HepG2 (cell line): ENCODE data around the gene PGS1. TPM values are rescaled to one million over a fixed set of nuclear protein-coding genes. Genes with fewer than 3 reads are reported as not detected.
A peak's percentile ranks its signal among the peaks of the same experiment; 100 is the strongest.

Source experiments
- ATAC-seq: fragments of 200-7000 bp; cut with Tn5 transposase; 3 replicates; pipeline ENCODE4 v1.9.1; 2020; ENCODE audit warnings: mild to moderate bottlenecking, moderate library complexity
- BruUV-seq: library from RNA; stranded (reverse); fragments of 400-500 nt; replicated peaks from 2 replicates; lab custom pipeline; 2021; lab: Mats Ljungman, UMichigan
- CTCF ChIA-PET: fragments of 300-600 bp; formaldehyde crosslinking; extraction: SDS; loops from one replicate; lab custom pipeline; 2021; ENCODE audit warnings: low total read pairs, inconsistent platforms, low intra/inter-chr PET ratio; lab: Yijun Ruan, JAX
- POLR2A ChIA-PET: fragments of 350-600 bp; sonication (Branson Sonifier 250); formaldehyde crosslinking; loops from one replicate; lab custom pipeline; 2020; ENCODE audit warnings: antibody characterized with exemption, inconsistent platforms; lab: Yijun Ruan, JAX
- DNase-seq: peaks from one replicate; pipeline ENCODE4 v3.0.0-alpha.2; 2015; ENCODE audit warnings: low spot score
- FAIRE-seq: peaks from 3 replicates; lab custom pipeline; 2011; peaks lifted over from hg19 to GRCh38; lab: Jason Lieb, UNC
- H2AFZ ChIP-seq: one replicate; pipeline ENCODE4 v1.6.1; 2011; ENCODE audit warnings: low read length, inconsistent platforms
- H3K27ac ChIP-seq: fragments of 300-600 bp; 3 replicates; pipeline ENCODE4 v1.8.0; 2011; ENCODE audit warnings: mixed run types, mild to moderate bottlenecking, mixed read lengths, low read length, inconsistent platforms; ENCODE audit not compliant: insufficient read depth; ENCODE audit errors: extremely low read length
- H3K27me3 ChIP-seq, 2 experiments: fragments of 200-600 bp in 1 of 2; 2 replicates in 1 of 2; 3 replicates in 1 of 2; pipeline versions ENCODE4 v1.6.0 to v1.8.0; 2011; ENCODE audit warnings: low read length in 2 of 2, mild to moderate bottlenecking in 2 of 2, moderate library complexity in 2 of 2, inconsistent platforms in 1 of 2; ENCODE audit not compliant: insufficient read depth in 2 of 2, control insufficient read depth in 1 of 2
- H3K36me3 ChIP-seq, 2 experiments: fragments of 200-600 bp in 1 of 2; replicated peaks in 1 of 2; 2 replicates in 1 of 2; 3 replicates in 1 of 2; pipeline versions ENCODE4 v1.5.1 to v1.8.0; 2011; ENCODE audit warnings: low read length in 2 of 2, inconsistent platforms in 1 of 2; ENCODE audit not compliant: insufficient read depth in 2 of 2, control insufficient read depth in 1 of 2
- H3K4me1 ChIP-seq: 2 replicates; pipeline ENCODE4 v1.5.1; 2012; ENCODE audit warnings: low read length, inconsistent platforms; ENCODE audit not compliant: insufficient read depth
- H3K4me2 ChIP-seq: 2 replicates; pipeline ENCODE4 v1.6.0; 2011; ENCODE audit warnings: low read depth, low read length, inconsistent platforms
- H3K4me3 ChIP-seq, 3 experiments: fragments of 200-600 bp in 1 of 3; sonication (generic), shearing (Covaris generic) in 1 of 3; replicated peaks in 1 of 3; 2 replicates each; pipeline ENCODE4 v1.5.1; 2011 to 2016; ENCODE audit warnings: low read length in 3 of 3, inconsistent platforms in 2 of 3, low read depth in 2 of 3, mild to moderate bottlenecking in 2 of 3, control low read depth in 1 of 3, mixed read lengths in 1 of 3; ENCODE audit not compliant: insufficient read depth in 1 of 3
- H3K79me2 ChIP-seq: one replicate; pipeline ENCODE4 v1.6.1; 2011; ENCODE audit warnings: low read length, inconsistent platforms; ENCODE audit not compliant: insufficient read depth
- H3K9ac ChIP-seq: 2 replicates; pipeline ENCODE4 v1.6.0; 2011; ENCODE audit warnings: mild to moderate bottlenecking, low read depth, low read length, inconsistent platforms; ENCODE audit not compliant: insufficient read depth
- H3K9me3 ChIP-seq: 2 replicates; pipeline ENCODE4 v1.5.1; 2012; ENCODE audit warnings: mild to moderate bottlenecking, low read length
- H4K20me1 ChIP-seq: 2 replicates; pipeline ENCODE4 v1.6.0; 2011; ENCODE audit warnings: inconsistent platforms, mild to moderate bottlenecking, low read length, moderate library complexity; ENCODE audit not compliant: insufficient read depth
- ISL2 ChIP-seq: sonication (generic); formaldehyde crosslinking; IDR thresholded peaks from 2 replicates; pipeline ENCODE4 v1.5.0; 2020; ENCODE audit warnings: missing genetic modification reagents
- ZNF687 ChIP-seq: sonication (generic); formaldehyde crosslinking; IDR thresholded peaks from 2 replicates; pipeline ENCODE4 v1.5.1; 2020; ENCODE audit warnings: mild to moderate bottlenecking, missing genetic modification reagents, moderate library complexity
- WGBS: methylation state at CpG from one replicate; pipeline ENCODE4 v1.1.6; 2017; ENCODE audit warnings: low lambda C conversion rate; 5-methylcytosine and 5-hydroxymethylcytosine counted together
- in situ Hi-C: cut with HindIII; loops from 2 replicates; pipeline ENCODE4 v1.10.0; 2017; ENCODE audit warnings: low pct_unique_long_range_greater_than_20kb; ENCODE audit not compliant: extremely low pct_ligation_motif_present
- intact Hi-C: fragments of 100-400 bp; cut with micrococcal nuclease; formaldehyde crosslinking; loops from one replicate; pipeline ENCODE4 v1.10.0; 2022; ENCODE audit not compliant: unreplicated experiment
- polyA plus RNA-seq, 8 experiments: library from polyadenylated mRNA; depleted of rRNA in 3 of 8; stranded (reverse) in 7 of 8; unstranded in 1 of 8; fragments of >200 nt; fragmentation: Illumina TruSeq in 4 of 8; extraction: Trizol in 4 of 8; gene quantifications; 2 replicates each; pipeline versions ENCODE4 v1.2.1 to v1.2.3, GENCODE V29; 2011 to 2016; ENCODE audit warnings: low read depth in 4 of 8, missing spikeins in 1 of 8, mixed read lengths in 1 of 8; ENCODE audit not compliant: insufficient read depth in 1 of 8
- total RNA-seq, 5 experiments: library from RNA; depleted of rRNA; stranded (reverse); fragments of >200 nt; fragmentation: Illumina TruSeq; extraction: Trizol; gene quantifications; 2 replicates each; pipeline ENCODE4 v1.2.3, GENCODE V29; 2016; ENCODE audit warnings: low read depth in 1 of 5

PGS1 gene
- total and polyA plus RNA-seq, 2 of the 13 experiments (the other 11 are each of a cell fraction or from before 2014, with no cell fraction given), result 25.9 to 31.5 TPM

GRCh38 chr17:78471635-78472034 is 93.2 kb downstream of the PGS1 start:
- BruUV-seq, result no TSS peak
- in situ Hi-C loops (no loop called here), intact Hi-C loops (no loop called here)
- H3K79me2 ChIP-seq, result no peaks in the 10 kb centered on the region
- H2AFZ ChIP-seq, result no peak overlapping the region
- H3K4me3 ChIP-seq, result no peak overlapping the region
- H3K4me2 ChIP-seq, result no peak overlapping the region
- ATAC-seq (no peak; the same call in 2 of the 3 replicates), FAIRE-seq (no peak), DNase-seq (no peak)
- peaks cover 7% of the 10 kb centered on the region for H3K4me1 ChIP-seq
- peaks cover 1 to 32% of the 10 kb centered on the region in 2 experiments for H3K27me3 ChIP-seq
- no peaks in the 10 kb centered on the region for H3K9me3 ChIP-seq
- WGBS, result 64% methylated on average over 12 of the region's 12 CpGs
- H3K9ac ChIP-seq, result no peak overlapping the region
- H4K20me1 ChIP-seq, result no peaks in the 10 kb centered on the region
- ChIA-PET CTCF (no interaction called here), POLR2A (no interaction called here)
- 0 out of 5 replicates have a peak, but pooled peaks cover 0 to 1% of the 10 kb centered on the region in 2 experiments for H3K36me3 ChIP-seq
- no peak overlapping the region for H3K27ac ChIP-seq
- TF ChIP-seq ISL2 (CRISPR knock-in tag), result no peak
- 0 out of 2 replicates have a peak, but pooled peaks have one; percentile 9 for TF ChIP-seq ZNF687 (CRISPR knock-in tag)
